Suppressor macrophage treated with lipopolysaccharide for 4 hours (primary cell): Measurements from ENCODE around the gene TFCP2L1.
A peak's percentile ranks its signal among the peaks of the same experiment; 100 is the strongest.
"Not testable (repeated sequence)": the region's sequence is repeated elsewhere in the genome, so short reads cannot be mapped to it uniquely, and the experiment has no call there.

ENCODE experiments used
- DNase-seq: peaks from one replicate; pipeline ENCODE4 v3.0.0-alpha.2; 2020

The TFCP2L1 gene

DNA sequence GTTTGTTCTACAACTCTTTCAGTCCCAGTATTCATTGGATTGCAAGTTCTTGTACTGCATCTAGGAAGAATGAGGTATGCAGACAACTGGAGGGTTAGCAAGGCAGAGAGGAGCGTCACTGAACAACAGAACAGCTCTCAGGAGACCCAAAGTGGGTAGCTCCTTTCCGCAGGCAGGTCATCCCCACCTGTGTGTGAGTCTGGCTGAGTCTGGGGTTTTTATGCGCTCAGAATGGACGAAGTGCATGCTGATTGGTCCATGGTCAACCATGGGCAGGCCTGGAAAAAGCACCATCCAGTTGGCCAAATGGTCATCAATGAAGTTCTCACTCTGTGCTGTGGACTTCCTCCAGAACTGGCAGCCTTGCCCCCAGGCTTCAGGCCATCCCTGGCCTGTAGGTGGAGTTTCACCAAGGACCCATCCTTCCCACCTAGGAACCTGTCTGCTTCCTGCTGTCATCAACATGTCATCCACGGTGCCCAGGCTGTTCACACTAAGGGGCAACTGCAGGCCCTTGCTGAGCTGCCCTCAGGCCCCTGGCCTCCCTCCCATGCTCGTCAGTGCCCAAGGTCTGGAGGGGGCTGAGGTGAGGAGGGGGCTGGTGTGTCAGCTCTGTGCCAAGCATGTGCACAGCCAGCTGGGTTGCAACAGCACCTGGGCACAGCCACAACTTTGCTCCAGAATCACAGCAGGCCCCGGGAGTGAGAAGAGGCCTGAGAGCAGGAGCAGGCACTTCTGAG lies 11.1 kb upstream of the TFCP2L1 start:
- DNase-seq = no peak

DNA sequence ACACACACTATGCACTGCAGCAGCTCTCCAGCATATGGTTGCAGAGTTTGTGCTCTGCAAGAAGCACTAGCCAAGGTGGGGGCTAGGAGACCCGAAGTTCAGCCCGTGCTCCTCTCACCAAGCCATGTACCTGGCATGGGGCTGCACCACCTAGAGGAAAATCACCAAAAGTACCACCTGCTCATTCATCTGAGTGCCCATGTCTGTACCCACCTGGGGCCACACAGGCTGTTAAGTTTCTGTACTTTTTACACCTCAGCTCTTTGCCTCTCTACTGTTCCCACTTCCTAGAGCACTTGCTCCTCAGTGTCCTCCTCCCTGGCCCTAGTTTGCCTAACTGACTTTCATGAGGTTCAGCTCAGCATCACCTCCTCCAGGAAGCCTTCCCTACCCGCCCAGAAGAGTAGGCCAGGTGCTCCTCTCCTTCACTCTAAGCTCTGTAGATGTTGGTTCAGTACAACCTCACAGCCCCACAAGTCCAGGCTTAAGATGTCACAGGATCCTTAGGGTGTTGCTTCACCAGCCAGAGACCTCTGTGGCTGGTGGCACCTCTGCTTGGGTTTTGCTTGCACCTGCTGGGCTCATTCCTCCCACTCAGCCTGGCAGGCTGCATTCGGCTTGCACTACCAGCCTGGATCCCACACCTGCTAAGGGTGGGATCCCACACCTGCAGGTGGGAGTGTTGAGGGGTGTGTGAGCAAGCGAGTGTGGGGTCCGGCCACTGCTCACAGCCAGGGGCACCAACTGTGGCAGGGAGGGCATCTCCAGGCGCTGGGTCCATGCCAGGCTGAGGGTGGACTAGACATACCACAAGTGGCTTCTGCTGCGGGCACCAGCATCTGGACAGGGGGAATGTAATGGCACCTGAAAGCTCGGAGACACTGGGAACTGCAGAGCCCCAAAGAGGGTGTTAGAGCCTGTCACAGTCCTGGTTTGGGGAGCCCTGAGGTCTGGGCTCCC lies 10.2 kb upstream of the TFCP2L1 start:
- DNase-seq = no peak

DNA sequence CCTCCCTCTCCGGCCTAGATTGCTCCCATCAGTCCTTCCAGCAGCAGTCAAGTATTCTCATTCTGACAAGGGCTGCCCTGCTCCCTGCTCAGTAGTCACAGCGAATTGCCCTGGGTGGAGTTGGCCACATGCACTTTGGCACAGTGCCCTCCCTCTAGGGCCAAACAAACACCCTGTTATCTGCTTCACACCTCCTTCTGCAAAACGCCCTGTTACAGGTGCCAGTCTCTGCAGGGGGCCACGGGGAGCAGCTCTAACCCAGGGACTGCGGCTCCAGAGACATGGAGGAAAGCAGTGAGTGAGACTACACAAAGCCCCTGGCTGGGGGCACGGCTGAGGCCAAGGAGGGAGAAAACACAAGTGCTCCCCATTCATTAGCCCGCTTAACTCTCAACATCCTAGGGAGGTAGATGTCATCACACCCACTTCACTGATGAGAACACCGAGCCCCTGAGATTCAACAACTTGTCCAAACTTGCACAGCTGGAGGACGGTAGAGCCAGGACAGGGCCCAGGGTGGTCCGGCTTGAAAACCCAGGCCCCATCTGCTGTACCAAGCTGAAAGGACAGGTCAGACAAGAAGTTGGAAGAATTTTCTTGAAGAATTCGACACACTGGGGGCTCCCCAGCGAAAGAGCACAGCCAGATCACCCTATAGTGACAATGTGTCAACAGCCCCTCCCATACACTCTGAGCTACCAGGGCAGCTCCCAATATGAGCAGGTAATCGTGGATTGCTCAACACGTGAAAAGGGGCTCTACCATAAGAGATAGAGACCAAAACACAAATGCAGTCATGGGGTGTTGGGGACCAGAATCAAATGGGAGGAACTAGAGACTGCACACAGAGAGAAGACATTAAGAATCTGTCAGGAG lies 8.7 kb upstream of the TFCP2L1 start:
- DNase-seq = no peak

DNA sequence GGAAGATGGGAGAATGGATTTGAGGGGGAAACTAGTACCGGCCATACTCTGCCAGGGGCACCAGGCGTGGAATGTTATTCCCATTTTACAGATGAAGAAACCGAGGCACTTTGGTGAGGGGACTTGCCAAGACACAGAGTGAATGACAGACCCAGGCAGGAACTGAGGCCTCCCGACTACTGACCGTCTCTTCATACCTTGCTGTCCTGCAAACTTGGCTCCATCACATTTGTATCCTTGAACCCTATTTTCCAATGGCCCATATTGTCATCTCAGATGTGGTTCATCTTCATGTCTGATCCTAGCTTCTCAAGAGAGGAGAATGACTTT lies 6.2 kb upstream of the TFCP2L1 start:
- no peak for DNase-seq

DNA sequence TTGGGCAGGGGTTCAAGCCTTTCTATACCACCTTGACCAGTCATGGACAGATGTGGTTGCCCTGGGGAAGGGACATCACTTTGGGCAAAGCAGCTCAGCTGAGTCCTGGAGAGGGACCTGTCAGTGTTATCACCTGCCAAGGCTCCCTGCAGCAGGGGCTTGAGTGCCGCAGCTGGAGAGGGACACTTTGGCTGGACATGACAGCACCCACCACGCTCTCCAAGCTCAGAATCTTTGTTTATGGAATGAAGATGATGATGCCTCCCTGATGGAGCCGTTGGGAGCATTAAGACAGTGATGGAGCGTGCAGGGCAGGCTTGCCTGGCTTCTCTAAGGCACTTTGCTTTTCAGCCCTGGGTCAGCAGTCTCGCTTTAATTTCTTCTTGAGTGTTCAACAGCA lies 4.3 kb upstream of the TFCP2L1 start:
- DNase-seq = no peak

DNA sequence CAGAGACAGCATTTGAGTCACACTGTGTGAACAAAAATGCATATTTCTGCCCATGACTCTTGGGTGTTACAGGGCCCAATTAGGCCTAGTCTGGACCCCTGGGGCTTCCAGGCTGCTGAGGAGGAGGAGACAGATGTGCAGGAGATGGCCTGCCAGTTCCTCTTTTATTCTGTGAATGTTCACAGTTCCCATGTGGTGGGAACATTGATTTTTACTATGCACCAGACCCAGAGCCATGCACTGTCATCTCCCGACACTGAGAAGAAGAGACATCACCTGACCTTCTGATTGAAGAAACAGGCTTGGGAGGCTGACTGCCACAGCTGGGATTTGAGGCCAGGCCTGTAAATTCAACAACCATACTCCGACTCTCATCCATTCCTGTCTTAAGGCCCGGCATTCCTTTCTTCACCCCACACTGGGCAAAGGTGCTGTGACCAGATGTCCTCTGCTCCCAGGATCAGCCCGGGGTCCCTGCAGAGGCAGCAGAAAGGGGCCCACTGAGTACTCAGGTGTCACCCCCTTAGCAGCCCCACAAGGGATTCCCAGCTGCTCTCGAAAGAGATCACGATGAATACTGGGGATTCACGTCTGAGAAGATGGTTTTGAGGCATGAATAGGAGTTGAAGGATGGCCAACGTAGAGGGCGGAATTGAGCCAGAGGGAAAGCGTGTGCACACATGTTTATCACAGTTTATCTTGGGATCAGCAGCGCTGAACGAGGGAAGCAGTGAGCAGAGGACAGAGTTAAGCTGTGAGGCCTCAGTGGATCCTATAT lies 3.6 kb upstream of the TFCP2L1 start:
- no peak for DNase-seq

DNA sequence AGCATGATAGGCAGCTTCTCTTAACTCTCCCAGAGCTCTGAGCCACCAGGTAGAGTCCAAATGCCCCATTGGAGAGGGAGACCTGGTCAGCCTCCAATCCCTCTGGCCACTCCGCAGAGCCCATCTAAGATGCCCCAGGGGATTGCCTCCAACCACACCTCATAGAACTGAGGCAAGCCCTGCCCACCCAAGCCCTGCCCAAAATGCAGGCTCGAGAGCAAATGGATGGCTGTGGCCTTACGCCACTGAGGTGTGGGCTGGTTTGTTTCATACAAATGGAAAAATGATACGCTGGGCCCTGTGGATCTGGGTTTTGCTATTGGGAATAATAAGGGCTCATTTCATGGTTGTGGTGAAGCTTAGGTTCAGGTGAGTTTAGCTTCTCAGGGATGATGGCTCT lies 3.0 kb upstream of the TFCP2L1 start:
- DNase-seq = no peak

DNA sequence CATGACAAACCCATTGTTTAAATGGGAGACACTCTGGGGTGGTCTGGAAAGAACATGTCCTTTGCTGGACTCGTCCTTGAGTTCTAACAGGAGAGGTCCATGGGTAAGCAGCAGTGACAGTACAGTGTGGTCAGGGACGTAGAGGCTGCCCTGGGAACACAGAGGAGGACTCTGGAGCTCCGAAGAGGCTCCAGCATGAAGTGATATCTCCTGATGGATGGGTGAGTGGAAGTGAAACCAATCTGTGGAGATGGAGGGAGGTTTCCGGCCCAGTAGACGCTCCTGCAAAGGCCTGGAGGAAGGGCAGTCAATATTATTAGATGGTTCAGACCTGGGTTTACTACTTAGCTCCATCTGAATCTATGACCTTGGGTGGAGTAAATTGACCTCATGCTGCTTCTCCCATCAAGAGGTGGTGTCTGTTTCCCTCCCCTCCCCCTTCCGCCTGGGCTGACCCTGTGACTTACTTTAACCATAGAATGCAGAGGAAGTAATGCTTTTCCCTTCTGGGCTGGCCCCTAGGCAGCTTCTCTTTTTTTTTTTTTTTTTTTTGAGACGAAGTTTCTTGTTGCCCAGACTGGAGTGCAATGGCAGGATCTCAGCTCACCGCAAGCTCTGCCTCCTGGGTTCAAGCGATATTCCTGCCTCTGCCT lies 2.3 kb upstream of the TFCP2L1 start:
- peak; percentile 66 for DNase-seq

DNA sequence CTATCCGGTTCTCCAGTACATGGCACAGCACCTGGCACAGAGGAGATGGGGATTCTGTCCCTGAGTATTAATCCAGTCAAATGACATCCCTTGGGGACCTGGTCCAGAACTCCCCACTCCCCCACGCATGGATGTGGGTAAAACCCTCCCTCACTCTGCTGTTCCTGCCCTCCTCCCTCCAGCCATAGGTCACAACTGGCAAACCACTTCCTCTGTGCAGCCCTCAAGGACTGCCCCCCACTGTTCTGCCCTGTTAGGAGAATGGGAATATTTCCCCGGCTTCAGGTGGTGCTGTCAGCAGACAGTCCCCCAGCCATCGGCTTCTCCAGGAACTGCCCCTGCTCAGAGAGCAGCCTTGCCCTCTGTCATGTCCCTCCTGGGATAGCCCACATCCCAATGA lies 1.5 kb upstream of the TFCP2L1 start:
- DNase-seq = no peak

DNA sequence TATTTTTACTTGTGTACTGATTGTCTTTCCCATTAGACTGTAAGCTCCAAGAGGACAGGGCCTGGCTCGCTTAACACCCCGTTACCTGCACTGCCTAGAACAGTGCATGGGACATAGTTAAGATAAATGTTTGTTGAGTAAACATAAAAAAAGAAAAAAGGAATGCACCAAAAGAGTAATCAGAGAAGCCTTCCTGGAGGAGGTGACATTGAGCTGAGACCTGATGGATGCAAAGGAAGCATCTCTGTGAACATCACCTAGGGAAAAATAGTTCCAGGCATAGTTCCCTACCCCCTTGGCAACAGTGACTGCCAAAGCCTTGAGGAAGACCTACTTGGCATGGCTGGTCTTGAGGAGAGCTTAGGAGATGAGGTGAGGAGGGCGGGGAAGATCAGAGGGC lies 924 bp upstream of the TFCP2L1 start:
- no peak for DNase-seq

DNA sequence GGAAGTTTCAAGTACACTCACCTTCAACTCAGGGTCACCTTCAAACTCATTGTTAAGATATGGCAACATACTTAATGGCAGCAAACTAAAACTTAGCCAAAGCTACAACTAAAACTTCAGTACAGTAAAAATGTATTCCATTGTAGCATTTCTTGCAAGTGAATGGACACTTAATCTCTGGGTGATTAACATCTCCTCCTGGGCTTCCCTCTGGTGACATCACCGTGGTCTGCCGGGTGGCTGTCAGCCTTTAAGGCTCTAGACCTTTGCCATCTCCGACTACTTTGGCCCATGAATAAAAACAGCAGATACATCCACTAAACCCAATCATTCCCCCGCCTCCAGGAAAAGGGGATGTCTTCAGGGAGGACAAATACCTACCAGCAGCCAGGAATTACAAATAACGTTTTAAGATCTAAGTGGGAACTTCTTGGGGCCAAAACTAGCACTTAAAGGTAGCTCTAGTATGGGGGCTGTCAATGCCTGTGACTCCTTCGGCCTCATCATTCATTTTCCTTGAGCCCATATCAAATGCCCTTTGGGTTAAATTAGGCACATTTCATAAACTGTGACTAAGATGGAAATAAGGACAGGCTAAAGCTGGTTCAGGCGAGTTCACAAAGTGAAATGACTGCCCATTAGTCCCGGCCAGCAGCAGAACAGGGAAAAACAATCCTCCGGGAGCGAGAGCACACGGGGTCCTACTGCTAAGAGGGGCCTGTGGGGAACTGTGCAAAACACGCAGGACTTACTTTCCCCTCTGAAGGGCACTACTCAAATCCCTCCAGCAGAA lies 1.1 kb downstream of the TFCP2L1 start:
- no peak for DNase-seq

DNA sequence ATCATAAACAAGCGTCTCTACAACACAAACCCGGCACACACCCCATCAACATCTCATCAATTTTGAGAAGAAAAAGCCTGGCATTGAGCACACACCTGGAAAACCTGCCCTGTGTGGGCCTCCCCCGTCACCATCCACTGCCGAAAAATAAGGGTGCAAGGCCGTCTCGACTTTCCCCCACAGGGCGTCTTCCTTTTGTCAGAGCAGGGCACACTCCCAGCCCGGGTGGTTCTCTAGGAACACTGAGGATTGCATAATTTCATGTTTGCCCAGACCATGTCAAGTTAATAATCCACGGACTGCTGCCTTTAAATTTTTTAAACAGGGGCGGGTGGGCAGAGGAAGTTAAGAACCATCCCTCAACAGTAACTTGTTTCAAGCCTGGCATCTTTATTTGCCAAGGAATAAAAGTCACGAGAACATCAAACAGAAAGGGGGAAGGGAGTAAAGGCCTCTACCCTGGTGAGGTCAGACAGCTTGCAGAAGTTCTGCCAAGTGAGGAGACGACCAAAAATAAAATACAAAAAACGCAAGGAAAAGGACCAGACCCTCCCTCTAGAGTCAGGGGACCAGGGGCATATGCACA lies 2.1 kb downstream of the TFCP2L1 start:
- DNase-seq = no peak

DNA sequence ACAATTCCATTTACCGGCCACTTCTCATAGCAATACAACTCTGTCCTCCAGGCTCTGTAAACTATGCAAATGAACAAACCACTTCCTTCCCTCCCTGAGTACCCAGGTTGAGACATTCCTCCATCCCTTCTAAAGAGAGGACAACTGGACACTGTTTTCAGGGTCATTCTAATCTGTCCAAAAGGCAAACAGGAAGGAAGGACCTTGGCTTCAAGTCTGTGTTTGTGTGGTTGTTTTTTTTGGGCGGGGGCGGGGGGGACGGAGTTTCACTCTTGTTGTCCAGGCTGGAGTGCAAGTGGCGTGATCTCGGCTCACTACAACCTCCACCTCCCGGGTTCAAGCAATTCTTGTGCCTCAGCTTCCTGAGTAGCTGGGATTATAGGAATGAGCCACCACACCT lies 3.3 kb downstream of the TFCP2L1 start:
- DNase-seq = no peak

DNA sequence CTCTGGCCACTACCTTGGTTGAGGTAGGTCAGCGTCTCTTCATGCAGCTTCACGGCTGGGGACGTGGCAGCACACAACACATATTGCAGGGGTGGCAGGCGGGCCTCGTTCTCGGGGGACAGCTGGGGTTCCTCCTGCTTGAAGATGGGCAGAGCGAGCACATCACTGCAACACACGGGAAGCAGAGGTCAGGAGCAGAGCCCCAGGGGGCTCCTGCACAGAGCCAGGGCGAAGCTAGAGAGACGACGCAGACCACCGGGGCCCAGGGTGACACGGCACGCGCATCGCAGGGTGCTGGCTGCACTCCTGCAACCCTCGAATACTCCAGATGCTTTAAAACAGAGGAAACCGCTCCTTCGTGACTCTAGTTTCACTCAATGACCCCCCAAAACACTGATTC lies 3.9 kb downstream of the TFCP2L1 start:
- no peak for DNase-seq

DNA sequence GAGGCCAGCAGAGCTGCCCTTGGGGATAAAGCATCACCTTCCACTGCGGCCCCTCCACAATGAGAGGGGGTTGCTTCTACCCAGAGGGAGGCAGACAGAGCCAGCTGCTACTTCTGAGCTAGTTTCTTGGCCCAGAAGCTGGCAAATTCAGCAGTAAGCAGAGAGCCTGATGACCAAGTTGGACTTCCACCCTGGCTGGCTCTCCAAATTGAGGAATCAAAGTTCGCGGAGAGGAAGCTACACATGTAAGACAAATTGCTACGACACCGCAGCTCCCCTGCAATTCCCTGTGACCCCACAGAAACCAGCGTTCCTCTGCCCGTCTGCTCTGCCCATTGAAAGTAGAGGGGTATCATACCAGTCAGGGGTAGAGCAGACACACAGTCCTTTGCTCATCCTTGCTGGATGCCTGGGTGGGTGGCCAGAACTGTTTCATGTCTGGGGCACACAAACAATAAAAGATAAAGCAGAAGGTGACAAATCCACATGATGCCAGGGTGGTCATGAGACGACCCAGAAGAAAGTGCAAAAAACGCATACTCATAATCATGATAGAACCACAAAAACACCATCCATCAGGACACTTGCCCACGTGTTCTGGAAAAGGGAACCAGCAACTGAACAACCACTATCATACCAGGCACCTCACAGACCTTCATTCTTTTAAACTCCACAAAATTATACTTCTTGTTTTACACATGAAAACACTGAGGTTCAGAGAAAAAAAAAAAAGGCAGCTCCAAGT lies 5.4 kb downstream of the TFCP2L1 start:
- DNase-seq = no peak

DNA sequence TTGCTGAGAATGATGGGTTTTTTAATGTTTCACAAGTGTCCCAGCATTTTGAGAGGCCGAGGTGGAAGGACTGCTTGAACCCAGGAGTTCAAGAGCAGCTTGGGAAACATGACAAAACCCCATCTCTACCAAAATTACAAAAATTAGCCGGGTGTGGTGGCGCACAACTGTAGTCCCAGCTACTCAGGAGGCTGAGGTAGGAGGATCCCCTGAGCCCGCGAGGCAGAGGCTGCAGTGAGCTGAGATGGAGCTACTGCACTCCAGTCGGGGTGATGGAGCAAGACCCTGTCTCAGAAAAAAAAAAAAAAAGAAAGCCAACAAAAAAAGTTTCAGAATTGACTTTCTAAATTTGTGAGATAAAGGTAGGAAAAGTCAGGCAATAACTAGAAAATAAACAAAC lies 8.7 kb downstream of the TFCP2L1 start:
- DNase-seq = no peak

DNA sequence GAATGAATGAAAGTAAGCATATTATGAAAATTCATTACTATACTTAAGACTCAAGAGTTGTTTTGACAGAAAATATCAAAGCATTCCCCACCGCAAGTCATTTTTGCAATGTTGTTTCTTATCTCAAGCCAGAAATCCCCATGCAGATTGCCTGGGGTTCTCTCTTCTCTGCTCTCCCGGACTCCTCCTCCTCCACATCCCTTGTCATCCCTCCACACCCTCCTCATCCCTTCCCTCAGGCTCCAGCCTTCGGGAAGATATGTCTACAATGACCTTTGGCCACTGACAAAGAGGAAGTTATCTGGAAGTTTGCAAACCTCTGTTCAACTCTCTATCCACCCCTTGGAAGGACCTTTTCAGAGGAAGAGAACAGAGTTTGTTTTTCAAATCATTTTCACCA lies 11.9 kb downstream of the TFCP2L1 start:
- no peak for DNase-seq

DNA sequence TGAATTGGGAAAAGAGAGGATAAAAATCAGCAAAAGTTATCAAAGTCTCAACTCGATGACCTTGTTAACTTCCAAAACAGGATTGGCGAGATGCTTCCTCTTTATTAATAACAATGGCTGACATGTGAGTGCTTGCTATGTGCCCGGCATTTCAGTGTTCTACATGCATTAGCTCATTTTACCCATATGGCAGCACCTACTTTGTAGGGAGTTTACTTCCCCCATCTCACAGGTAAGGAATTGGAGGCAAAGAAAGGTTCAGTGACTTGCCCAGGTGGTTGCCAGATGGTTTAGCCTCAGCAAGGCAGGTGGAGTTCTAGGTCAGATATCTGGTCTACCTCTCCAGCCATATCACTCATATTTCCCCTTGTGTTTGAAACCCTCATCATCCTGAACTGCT lies 12.4 kb downstream of the TFCP2L1 start:
- DNase-seq = no peak

DNA sequence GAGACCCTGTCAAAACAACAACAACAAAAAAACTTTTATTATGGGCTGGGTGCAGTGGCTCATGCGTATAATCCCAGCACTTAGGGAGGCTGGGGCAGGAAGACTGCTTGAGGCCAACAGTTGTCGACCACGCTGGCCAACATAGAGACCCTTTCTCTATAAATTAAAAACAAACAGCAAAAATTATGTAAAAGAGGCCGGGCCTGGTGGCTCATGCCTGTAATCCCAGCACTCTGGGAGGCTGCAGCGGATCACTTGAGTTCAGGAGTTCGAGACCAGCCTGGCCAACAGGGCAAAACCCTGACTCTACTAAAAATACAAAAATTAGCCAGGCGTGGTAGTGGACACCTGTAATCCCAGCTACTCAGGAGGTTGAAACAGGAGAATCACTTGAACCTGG lies 15.6 kb downstream of the TFCP2L1 start:
- DNase-seq = not testable (repeated sequence)

DNA sequence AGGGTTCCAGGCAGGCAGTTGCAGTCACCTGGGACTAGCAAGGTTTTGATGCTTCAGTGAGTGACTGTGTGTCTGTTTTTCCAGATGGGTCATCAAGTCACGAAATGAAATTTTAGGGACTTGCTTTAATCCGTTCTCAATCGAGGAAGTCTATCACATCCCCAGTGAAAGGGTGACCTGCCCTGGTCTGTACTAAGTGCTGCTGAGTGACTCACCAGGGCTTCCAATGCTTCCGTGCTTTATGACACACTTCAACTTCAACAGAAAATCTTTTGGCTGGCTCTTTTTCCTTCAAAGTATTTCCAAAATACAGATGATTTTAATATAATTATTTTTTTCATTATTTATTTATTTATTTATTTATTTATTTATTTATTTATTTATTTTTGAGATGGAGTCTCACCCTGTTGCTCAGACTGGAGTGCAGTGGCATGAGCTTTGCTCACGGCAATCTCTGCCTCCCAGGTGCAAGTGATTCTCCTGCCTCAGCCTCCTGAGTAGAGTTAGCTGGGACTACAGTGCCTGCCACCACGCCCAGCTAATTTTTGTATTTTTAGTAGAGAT lies 18.4 kb downstream of the TFCP2L1 start:
- no peak for DNase-seq
